Non-pigmented ciliary epithelial cell (primary cell): ENCODE measurements around the gene SERPINI2.

Experiments used
- DNase-seq: peaks from one replicate; pipeline ENCODE4 v3.0.0-alpha.2; 2010; ENCODE audit warnings: low read depth

SERPINI2 gene

GRCh38 chr3:167473863-167474262, at the start of gene SERPINI2:
TSS of gene SERPINI2 (minus strand) at chr3:167474042. CDS start at chr3:167471834, 2,208 bp downstream.
- no peak for DNase-seq

GRCh38 chr3:167521006-167521355, 47.1 kb upstream of the SERPINI2 start:
- DNase-seq = no peak

GRCh38 chr3:167520266-167521005, 46.6 kb upstream of the SERPINI2 start:
- no peak for DNase-seq

- no peak for DNase-seq
These were observed 34.1 kb upstream of the SERPINI2 start for GRCh38 chr3:167507954-167508353.

- no peak for DNase-seq
These were observed 28.6 kb upstream of the SERPINI2 start for GRCh38 chr3:167502401-167502800.

GRCh38 chr3:167501941-167502340, 28.1 kb upstream of the SERPINI2 start:
- DNase-seq = no peak

- no peak for DNase-seq
These were observed 24.1 kb upstream of the SERPINI2 start for GRCh38 chr3:167497903-167498302.

GRCh38 chr3:167493244-167493643, 19.4 kb upstream of the SERPINI2 start:
- DNase-seq = no peak

GRCh38 chr3:167491621-167492020, 17.8 kb upstream of the SERPINI2 start:
- no peak for DNase-seq

GRCh38 chr3:167489571-167489970, 15.7 kb upstream of the SERPINI2 start:
- no peak for DNase-seq

GRCh38 chr3:167487556-167487955, 13.7 kb upstream of the SERPINI2 start:
- no peak for DNase-seq

GRCh38 chr3:167484551-167484950, 10.7 kb upstream of the SERPINI2 start:
- no peak for DNase-seq

GRCh38 chr3:167483708-167484475, 10.1 kb upstream of the SERPINI2 start:
- no peak for DNase-seq

- no peak for DNase-seq
These were observed 7.3 kb upstream of the SERPINI2 start for GRCh38 chr3:167481164-167481563.

GRCh38 chr3:167480748-167481147, 6.9 kb upstream of the SERPINI2 start:
- no peak for DNase-seq

- no peak for DNase-seq
These were observed 4.5 kb downstream of the SERPINI2 start for GRCh38 chr3:167469381-167469780.

GRCh38 chr3:167467848-167468611, 5.8 kb downstream of the SERPINI2 start:
- no peak for DNase-seq

GRCh38 chr3:167466966-167467365, 6.9 kb downstream of the SERPINI2 start:
- DNase-seq = no peak

GRCh38 chr3:167456157-167456799, 17.6 kb downstream of the SERPINI2 start:
- no peak for DNase-seq

GRCh38 chr3:167453815-167454214, 20.0 kb downstream of the SERPINI2 start:
- DNase-seq = no peak

- no peak for DNase-seq
These were observed 22.6 kb downstream of the SERPINI2 start for GRCh38 chr3:167451282-167451681.

- DNase-seq = no peak
These were observed 23.2 kb downstream of the SERPINI2 start for GRCh38 chr3:167450675-167451074.
